T1000 (cell line): ENCODE measurements around the gene TIPIN.
"Not testable (repeated sequence)": the region's sequence is repeated elsewhere in the genome, so short reads cannot be mapped to it uniquely, and the experiment has no call there.

ENCODE experiments used
- DNase-seq: peaks from one replicate; lab custom pipeline; 2025; ENCODE audit warnings: mixed read lengths; lab: John Stamatoyannopoulos, UW

TIPIN gene, protein sequence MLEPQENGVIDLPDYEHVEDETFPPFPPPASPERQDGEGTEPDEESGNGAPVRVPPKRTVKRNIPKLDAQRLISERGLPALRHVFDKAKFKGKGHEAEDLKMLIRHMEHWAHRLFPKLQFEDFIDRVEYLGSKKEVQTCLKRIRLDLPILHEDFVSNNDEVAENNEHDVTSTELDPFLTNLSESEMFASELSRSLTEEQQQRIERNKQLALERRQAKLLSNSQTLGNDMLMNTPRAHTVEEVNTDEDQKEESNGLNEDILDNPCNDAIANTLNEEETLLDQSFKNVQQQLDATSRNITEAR

DNA sequence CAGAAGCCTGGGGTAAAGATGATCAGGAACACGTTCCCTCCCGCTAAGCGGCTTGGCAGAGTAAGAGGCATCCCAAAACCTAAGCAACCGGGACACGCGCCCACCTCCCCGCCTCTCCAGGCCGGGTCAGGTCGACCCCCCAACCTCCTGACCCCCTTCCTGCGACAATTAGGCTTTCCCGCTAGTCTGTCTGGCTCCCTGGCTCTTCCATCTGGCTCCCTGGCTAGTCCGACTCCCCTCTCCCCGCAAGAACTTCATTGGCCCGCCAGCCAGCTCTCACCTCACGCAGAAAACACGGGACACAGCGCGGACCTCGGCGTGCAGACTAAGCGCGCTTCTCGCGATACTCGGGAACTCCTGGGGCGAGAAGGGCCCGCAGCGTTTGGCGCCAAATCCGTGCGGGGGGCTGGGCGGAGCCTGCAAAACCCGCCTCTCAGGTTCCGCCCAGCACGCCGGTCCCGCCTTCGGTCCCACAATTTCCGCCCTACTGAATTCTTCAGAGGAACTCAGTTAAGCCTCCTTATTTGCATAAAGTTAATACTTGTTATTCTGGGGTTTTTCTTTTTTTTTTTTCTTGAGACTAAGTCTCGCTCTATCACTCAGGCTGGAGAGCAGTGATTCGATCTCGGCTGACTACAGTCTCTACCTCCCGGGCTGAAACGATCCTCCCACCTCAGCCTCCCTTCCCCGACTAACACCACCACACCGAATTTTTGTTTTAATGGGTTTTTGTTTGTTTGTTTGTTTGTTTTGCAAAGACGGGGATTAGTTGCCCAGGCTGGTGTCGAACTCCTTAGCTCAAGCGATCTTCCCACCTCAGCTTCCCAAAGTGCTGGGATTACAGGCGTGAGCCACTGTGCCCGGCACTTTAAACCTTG is at the start of gene TIPIN:
TSS of gene TIPIN (minus strand) at position 327 of the 878 bp plus-strand sequence. CDS start 3,738 bp downstream, outside the sequence.
- peak; percentile 92 for DNase-seq

DNA sequence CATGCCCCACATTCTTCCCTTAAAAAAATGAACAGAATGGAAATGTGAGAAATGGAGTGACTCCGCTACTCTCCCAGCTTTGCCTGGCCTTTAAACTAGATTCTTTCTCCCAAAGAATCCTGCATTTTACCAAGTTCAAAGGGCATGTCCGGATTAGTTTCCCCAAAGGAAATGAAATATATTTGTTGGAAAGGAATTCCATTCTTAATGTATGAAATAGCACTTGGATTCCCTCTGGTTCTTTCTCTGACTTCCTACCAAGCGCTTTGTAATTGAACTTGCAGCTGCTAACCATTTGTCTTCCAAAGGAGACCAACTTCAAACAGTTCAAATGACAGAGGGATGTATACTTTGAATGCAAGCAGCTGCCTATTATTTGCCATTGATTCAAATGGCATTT is 49.1 kb upstream of the TIPIN start:
- no peak for DNase-seq

DNA sequence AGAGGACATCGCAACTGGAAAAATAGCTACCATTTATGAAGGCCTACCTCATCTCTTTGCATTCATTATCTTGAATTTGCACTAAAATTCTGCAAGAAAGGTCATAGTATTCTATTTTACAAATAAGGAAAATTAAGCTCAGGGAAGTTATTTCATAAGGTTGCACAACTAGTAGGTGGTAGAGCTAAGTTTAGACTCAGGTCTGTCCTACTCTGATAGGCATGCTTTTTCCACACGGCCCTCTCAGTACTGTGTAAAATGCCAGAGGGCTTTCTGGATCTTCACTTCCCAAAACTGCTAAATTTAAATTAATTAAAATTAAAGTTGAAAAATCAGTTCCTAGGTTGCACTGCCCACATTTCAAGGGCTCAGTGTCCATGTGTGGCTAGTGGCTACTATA is 48.5 kb upstream of the TIPIN start:
- no peak for DNase-seq

DNA sequence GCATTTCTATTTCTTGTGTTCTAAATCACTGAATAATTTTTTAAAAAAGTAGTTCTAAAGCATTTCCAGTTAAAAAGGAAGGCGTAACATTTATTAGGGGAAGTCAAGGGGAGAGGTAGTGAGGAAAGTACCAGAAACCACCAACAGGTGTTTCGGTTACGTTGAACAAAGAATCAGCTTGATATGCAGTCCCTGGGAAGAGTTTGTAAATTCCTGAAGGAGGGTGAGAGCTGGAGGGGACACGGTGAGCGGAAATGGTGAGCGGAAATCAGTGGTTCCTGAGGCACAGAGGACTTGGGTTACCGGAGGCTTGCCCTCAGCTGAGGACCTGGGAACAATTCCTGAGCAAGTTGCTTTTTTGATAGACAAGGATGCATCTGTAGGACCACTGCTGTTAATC is 48.0 kb upstream of the TIPIN start:
- no peak for DNase-seq

DNA sequence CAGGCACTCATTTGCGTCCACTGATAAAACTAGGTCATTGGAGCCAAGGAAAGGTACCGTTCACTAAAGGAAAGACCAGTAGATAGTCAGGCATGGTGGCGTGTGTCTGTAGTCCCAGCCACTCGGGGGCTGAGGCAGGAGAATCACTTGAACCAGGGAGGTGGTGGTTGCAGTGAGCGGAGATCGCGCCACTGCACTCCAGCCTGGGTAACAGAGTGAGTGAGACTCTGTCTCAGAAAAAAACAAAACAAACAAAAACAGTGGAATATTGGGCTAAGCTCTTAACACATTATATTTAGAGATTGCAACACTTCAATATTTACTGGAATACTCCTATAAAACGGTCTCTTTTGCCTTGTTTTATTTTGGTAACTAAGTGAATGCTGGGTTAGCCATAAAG is 47.6 kb upstream of the TIPIN start:
- no peak for DNase-seq

DNA sequence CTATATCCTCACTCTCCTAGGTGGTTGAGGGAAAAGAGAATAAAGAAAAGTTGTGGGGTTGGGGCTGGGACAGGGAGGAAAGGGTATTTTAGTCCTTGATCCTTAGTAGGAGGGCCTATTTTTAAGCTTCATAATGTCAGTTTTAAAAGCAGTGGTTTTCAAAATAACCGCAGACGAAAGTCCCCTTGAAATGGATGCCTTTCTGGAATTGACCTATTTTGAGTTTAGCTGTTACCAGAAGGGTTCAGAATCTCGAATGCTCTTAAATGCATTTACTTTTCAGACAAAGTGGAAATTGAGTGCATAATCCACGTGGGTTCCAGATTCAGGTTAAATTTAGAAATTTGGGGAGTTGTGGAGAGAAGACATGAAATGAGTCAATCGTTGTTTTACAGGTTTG is 46.8 kb upstream of the TIPIN start:
- no peak for DNase-seq

DNA sequence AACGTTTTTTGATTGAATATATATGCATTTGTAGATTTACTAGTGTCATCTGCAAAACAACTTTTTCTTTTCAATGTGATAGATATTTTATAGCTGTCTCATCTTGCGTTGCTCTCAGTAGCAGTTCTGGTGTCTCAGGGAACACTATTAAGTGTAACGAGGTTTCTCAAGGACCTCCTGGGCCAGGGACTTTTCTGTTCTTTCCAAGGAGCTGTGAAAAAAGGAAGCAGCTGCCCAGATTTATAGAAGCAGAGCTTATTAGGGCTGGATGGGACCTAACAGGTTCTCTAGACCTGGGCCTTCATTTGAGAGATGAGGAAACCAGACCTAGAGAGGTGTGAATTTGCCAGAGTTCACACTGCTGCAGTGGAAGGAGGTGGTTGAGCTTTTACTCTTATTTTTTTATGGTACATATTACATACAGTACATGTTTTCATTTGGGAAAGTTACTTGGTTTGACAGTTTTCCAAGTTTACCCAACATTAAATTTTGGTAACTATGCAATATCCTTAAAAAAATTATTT is 46.3 kb upstream of the TIPIN start:
- DNase-seq, result no peak

DNA sequence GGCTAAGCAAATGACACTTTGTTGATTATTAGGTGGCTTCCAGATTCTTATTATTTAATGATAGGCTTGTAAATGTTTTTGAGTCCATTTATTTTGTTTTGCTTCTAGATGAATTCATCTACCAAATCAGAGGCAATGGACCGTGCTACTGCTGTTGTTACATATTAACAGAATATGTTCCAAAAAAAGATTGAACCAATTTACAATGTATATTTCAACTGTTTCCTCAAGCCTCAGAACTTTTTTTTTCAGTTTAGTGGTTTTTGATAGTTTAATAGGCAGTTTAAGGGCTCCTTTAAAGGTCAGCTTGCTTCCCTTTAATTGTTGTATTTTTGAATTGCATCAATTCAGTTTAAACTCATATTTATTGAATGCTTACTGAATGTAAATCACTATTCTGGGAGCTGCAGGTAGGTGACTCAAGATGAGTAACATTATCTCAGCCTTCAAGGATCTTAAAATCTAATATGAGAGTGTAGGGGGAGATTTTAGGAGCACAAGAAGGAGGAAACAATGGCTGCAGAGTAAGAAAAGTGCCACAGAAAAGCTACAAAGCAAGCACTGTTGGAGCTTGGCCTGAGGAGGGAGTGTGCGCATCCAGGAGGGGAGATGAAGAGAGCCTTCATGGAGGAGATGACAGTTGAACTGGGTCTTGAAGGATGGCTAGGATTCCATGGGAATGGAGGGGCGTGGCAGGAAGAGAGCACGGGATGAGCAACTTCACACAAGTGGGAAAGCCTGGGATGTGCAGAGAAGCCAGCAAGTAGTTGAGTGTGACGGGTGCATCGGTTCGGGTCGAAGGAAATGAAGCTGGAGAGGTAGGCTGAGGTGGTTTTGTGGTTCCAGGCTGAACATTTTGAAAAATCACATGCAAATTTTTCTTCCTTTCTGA is 44.9 kb upstream of the TIPIN start:
- DNase-seq, result no peak

DNA sequence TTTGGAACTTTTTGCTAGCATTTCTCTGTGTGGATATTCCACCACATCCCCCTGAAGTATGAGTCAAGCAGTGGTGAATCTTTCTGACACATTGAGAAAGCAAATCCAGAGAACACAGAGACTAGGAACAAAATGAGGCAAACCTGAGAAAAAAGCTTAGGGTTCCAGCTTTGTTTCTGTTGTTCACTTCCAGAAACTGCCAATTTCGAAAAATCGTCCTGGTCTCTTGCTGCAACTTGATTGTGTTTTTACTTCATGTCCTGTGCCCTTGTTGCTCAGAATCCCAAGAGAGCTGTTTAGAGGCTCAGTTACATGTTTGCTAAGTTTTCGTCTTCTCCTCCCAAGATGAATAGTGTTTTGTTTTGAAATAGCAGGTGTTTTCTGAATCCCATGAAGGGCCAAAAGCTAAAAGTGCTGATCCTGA is 43.9 kb upstream of the TIPIN start:
- DNase-seq, result no peak

DNA sequence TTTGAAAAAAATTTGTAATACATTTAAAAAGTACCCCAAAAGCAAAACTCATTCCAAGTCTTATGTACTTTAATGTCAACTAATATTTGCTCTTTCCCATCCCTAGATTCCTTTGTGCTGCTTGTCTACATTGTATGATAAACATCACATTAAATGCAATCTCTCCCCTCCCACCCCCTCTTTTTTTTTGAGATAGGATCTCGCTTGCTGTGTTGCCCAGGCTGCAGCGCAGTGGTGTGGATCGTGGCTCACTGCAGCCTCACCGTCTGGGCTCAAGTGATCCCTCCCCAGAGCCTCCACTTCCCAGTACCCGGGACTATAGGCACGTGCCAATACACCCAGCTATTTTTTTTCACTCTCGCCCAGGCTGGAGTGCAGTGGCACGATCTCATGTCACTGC is 42.8 kb upstream of the TIPIN start:
- no peak for DNase-seq

DNA sequence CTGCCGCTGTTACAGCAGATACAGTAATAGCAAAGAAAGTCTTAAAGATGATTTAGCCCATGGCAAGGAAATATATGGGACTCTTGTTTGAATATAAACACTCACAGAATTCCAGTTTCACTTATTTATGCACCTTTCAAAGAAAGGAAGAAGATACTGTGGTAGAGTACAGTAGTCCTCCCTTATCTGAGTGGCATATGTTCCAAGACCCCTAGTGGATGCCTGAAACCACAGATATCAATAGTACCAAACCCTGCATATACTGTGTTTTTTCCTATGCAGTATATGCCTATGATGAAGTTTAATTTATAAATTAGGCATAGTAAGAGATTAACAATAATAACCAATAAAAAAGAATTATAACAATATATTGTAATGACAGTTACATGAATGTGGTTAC is 38.4 kb upstream of the TIPIN start:
- DNase-seq, result no peak

DNA sequence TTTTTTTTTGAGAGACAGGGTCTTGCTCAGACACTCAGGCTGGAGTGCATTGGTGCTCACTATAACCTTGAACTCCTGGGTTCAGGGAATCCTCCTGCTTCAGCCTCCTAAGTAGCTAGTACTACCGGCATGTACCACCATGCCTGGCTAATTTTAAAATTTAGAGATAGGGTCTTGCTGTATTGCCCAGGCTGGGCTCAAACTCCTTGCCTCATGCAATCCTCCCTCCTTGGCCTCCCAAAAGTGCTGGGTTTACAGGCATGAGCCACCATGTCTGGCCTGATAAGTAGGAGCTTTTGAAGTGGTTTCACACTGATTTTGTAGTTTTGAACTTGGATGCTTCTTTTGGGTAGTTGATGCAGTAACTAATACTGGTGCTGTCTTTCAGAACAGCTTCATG is 38.0 kb upstream of the TIPIN start:
- no peak for DNase-seq

DNA sequence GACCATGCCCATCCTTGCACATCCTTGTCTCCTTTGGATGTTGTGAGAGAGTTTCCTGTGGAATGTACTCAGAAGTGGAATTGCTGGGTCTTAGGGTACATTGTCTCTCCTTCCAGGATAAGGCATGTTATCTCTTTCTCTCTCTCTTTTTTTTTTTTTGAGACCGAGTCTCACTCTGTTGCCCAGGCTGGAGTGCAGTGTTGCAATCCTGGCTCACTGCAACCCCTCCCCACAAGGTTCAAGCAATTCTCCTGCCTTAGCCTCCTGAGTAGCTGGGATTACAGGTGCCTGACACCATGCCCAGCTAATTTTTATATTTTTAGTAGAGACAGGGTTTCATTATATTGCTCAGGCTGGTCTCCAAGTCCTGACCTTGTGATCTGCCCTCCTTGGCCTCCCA is 36.6 kb upstream of the TIPIN start:
- not testable (repeated sequence) for DNase-seq

DNA sequence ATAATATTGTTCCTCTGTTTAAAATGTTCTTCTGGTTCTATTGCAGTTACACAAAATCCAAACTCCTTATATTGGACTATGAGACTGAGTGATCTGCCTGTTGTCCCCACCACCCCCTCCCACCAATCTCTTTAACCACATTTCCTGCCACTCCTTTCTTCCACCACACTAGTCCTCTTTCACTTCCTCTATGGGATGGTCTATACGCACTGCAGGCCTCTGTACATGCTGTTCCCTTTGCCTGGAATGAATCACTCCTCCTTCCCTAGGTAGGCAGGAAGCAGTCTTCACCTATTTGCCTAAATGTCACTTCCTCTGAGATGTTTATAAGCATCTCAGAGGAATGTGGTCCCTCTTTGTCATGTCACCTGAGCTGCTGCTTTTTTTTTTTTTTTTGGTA is 34.2 kb upstream of the TIPIN start:
- DNase-seq, result no peak

DNA sequence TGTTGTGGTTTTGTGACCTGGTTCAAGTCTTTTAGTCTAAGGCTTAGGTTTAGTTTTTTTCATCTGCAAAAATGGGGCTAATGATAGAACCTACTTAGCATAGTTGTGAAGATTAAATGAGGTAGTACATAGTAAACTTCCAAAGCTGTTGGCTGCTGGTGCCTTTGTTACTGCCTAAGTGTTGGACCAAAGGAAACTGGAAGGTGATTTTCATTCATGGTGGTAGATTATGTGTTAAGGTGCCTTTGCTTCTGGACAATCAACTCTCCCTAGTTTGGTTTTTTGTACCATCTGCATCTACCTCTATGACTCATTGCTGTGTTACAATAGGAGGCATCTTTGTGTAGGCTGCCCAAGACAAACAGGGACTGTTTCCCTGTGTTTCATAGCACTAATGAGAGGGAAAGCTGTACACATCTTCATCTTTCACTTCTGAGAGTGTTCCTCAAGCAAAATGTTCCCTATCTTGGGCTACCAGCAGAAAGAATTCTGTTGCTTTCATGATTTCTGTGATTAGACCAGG is 33.4 kb upstream of the TIPIN start:
- DNase-seq, result no peak

DNA sequence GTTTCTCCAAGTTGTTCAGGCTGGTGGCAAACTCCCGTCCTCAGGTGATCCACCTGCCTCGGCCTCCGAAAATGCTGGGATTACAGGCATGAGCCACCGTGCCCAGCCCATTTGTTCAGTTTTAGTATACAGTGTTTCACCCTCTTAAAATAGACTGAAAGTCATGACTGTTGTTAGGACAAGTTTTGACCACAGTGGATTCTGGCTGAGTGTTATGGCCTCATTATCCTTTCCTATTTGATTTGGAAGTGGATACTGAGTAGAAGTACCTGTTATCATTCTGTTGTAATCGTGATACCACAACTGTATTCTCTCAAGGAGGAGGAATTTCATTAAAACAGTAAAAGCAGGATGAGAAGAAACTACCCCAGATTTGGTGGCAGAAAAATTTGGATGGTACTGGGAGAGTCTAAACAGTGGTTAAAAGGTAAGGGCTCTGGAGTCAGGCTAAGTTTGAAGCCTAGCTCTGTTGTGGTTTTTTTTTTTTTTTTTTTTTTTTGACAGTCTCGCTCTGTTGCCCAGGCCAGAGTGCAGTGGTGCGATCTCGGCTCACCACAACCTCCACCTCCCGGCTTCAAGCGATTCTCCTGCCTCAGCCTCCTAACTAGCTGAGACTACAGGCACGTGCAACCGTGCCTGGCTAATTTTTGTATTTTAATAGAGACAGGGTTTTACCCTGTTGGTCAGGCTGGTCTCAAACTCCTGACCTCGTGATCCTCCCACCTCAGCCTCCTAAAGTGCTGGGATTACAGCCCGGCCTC is 32.8 kb upstream of the TIPIN start:
- DNase-seq, result no peak

DNA sequence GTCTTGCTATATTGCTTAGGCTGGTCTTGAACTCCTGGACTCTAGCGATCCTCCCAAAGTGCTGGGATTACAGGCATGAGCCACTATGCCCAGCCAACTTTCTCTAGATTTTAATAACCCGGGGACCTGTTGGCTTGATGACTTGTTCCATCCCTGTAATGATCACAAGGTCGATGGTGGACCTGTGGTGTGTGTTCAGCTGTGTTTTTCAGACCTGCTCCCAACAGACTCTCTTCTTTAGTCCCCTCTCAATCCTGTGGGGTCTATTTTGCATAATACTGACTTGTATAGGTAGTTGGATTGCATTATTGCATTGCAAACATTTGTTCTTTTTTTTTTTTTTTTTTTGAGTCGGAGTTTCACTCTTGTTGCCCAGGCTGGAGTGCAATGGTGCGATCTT is 32.1 kb upstream of the TIPIN start:
- no peak for DNase-seq

DNA sequence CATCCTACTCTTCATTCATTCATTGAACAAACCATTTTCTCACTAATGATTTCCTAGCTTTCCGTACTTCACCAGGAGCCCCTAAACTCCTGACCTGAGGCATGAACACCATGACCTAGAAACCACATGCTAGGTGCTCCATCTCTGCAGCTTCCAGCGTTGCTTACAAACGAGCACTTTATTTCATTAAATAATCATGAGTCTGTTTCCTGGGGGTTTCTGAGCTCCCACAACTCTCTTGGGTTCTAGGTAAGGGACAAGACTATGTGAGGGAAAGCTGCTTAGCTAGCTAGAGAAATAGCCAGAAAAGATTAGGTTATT is 31.5 kb upstream of the TIPIN start:
- DNase-seq, result no peak

DNA sequence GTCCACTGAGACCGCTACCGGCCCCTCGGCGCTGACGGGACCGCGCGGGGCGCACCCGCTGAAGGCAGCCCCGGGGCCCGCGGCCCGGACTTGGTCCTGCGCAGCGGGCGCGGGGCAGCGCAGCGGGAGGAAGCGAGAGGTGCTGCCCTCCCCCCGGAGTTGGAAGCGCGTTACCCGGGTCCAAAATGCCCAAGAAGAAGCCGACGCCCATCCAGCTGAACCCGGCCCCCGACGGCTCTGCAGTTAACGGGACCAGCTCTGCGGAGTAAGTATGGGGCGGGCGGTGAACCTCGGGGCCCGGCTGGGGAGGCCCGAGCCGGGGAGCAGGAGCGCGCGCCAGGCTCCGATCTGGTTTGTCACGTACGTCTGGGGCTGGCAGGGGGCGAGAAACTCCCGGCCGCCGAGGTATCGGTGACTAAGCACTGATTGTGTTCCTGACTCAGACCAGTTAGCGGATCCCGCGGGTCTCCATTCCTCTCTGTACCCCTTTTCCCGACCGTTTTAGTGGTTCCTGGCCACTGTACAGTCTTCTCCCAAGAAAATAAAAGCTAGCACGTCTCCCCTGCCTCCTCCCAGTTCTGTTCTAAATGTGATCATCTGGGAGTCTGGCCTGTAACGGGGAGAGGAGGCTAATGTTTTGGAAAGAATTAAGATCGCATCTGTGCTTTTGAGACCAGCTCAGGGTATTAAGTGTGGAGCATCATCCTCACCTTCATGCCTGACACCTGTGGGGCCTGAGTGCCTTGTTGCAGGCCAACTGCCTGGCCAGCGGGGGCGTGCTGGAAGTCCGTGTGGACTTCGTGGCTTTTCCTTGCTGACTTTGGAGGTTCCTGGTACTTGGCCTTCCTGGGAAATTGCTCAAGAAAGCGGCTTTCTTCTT is 30.9 kb upstream of the TIPIN start:
- peak; percentile 46 for DNase-seq
